Suppressor macrophage (primary cell): Measurements from ENCODE around the gene ABCD1.
"Not testable (repeated sequence)": the region's sequence is repeated elsewhere in the genome, so short reads cannot be mapped to it uniquely, and the experiment has no call there.

Experiments used
- DNase-seq, 4 experiments: peaks; one replicate each; pipeline ENCODE4 v3.0.0-alpha.2; 2020 to 2022

Gene ABCD1

GRCh38 chrX:153694256-153694655 is 30.4 kb upstream of the ABCD1 start:
- not testable (repeated sequence) for DNase-seq

- no peak for DNase-seq
Observed at GRCh38 chrX:153694687-153695270, 29.9 kb upstream of the ABCD1 start.

- no peak for DNase-seq
Observed at GRCh38 chrX:153696100-153696499, 28.6 kb upstream of the ABCD1 start.

- not testable (repeated sequence) for DNase-seq
Observed at GRCh38 chrX:153696538-153696937, 28.1 kb upstream of the ABCD1 start.

GRCh38 chrX:153696986-153697722 is 27.5 kb upstream of the ABCD1 start:
- DNase-seq: not testable (repeated sequence)

GRCh38 chrX:153697924-153698865 is 26.5 kb upstream of the ABCD1 start:
- DNase-seq: no peak

GRCh38 chrX:153699210-153699783 is 25.4 kb upstream of the ABCD1 start:
- DNase-seq: not testable (repeated sequence)

- not testable (repeated sequence) for DNase-seq
Observed at GRCh38 chrX:153699784-153700371, 24.8 kb upstream of the ABCD1 start.

GRCh38 chrX:153700376-153700945 is 24.2 kb upstream of the ABCD1 start:
- no peak for DNase-seq

GRCh38 chrX:153700967-153701366 is 23.7 kb upstream of the ABCD1 start:
- DNase-seq: no peak

- no peak for DNase-seq
Observed at GRCh38 chrX:153701706-153702105, 22.9 kb upstream of the ABCD1 start.

- DNase-seq: no peak
Observed at GRCh38 chrX:153702336-153703035, 22.2 kb upstream of the ABCD1 start.

GRCh38 chrX:153703036-153703370 is 21.7 kb upstream of the ABCD1 start:
- DNase-seq: no peak

- no peak for DNase-seq
Observed at GRCh38 chrX:153704021-153704526, 20.6 kb upstream of the ABCD1 start.

GRCh38 chrX:153704631-153705402 is 19.8 kb upstream of the ABCD1 start:
- DNase-seq: not testable (repeated sequence)

GRCh38 chrX:153705403-153706060 is 19.1 kb upstream of the ABCD1 start:
- DNase-seq: not testable (repeated sequence)

GRCh38 chrX:153706799-153707198 is 17.9 kb upstream of the ABCD1 start:
- no peak for DNase-seq

- no peak for DNase-seq
Observed at GRCh38 chrX:153707406-153707805, 17.2 kb upstream of the ABCD1 start.

GRCh38 chrX:153708415-153708814 is 16.2 kb upstream of the ABCD1 start:
- DNase-seq: peak; percentile 67 to 85 (median 79)
